GM21367 (cell line): ENCODE data around the gene CYP4A11.
"Not testable (repeated sequence)": the region's sequence is repeated elsewhere in the genome, so short reads cannot be mapped to it uniquely, and the experiment has no call there.

Source experiments
- ATAC-seq: cut with Tn5 transposase; IDR thresholded peaks from one replicate; pipeline ENCODE4 v1.9.1; 2021; ENCODE audit not compliant: unreplicated experiment

CYP4A11 gene

GRCh38 chr1:46941135-46941694, at the start of gene CYP4A11:
Gene CYP4A11, minus strand, starts transcription at chr1:46941476. Its CDS starts 43 bp downstream, at chr1:46941433.
- no peak for ATAC-seq

DNA sequence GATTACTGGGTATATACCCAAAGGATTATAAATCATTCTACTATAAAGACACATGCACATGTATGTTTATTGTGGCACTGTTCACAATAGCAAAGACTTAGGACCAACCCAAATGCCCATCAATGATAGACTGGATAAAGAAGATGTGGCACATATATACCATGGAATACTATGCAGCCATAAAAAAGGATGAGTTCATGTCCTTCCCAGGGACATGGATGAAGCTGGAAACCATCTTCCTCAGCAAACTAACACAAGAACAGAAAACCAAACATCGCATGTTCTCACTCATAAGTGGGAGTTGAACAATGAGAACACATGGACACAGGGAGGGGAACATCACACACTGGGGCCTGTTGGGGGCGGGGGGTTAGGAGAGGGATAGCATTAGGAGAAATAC, 49.3 kb upstream of the CYP4A11 start:
- not testable (repeated sequence) for ATAC-seq

GRCh38 chr1:46983830-46984586, 42.7 kb upstream of the CYP4A11 start:
- no peak for ATAC-seq

- no peak for ATAC-seq
These were observed 42.0 kb upstream of the CYP4A11 start for GRCh38 chr1:46983166-46983829.

- no peak for ATAC-seq
These were observed 27.8 kb upstream of the CYP4A11 start for GRCh38 chr1:46969014-46969619.

GRCh38 chr1:46962272-46962671, 21.0 kb upstream of the CYP4A11 start:
- ATAC-seq: not testable (repeated sequence)

DNA sequence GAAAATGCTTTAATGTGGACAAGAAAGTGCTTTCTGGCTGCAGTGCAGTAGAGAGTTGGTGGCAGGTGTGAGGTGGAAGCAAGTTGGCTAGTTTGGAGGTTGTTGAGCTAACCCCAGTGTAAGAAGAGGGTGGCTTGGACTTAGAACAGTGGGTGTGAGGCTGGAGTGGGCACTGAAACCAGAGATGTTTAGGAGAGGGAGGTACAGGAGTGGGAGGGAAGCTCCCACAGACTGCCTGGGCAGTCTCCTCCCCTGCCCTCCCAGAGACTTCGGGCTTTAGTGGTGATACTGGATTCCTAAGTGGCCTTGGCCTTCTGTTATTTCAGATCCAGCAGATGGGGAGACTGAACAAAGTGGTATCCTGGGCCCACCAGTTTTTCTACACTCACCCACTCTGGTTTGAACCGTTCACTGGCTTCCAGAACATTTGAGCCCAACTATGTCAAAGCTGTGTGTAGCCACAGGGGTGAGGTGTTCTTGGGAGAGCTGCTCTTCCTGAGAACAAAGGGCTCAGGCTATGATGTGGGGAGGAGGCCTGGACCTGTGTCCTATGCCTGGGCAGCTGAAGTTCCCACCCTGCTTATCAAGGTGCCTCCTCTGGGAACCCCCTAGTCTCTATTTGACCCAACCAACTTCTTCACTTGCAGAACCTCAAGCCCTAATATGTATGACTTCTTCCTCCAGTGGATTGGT, 19.9 kb upstream of the CYP4A11 start:
- ATAC-seq: no peak

- ATAC-seq: no peak
These were observed 19.0 kb upstream of the CYP4A11 start for GRCh38 chr1:46960250-46960649.

- ATAC-seq: not testable (repeated sequence)
These were observed 13.8 kb upstream of the CYP4A11 start for GRCh38 chr1:46955116-46955515.

DNA sequence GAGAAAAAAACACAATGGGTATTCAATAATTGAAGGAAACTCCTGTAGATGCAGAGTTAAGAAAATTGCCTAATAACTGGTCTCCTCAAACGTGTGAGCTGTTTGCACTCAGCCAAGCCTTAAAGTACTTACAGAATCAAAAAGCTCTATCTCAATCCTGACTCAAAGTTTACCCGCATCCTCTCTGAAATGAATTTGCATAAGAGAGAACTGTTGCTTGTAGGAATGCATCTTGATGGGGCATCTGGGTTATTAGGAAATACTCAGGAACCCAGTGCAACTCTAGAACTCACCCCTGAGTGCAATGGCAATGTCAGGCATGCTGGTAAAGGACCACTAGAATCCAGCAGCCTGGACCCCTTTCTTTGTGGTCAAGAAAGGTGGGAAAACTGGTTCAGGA, 12.6 kb upstream of the CYP4A11 start:
- ATAC-seq: not testable (repeated sequence)

- not testable (repeated sequence) for ATAC-seq
These were observed 8.1 kb upstream of the CYP4A11 start for GRCh38 chr1:46949417-46949666.

DNA sequence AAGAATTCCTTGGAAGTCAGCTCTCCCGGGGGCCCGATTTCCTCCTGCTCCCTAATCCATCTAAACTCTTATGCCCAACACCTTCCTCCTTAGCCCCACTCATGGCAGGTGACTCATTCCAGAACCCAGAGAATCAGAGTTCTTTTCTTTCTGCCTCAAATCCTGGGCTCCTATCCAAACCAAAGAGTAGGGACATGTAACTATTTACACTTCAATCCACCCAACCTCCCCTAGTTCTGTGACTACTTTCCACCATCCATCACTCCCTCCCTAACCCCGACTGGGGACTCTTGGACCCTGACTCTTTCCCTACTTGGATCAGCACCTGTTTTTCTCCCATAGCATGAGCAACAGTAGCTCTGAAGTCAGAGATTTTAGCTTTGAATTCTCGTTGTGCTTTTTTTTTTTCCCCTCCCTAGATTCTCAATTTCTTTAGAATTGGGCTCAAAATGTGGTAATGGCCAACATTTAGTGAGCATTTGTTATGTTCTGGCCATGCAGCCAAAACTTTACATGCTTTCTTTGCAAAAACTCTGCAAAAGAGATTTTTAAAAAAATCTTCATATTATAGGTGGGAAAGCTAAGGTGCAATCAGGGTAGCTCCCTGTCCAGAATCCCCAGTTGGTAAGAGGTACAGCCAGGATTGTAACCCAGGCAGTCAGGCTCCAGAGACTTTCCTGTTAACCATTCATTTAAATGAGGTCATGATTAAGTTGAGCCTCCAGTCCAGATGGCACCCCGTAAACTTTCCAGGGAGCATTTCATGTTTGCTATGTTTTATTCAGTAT, 7.5 kb upstream of the CYP4A11 start:
- no peak for ATAC-seq

GRCh38 chr1:46947706-46948105, 6.4 kb upstream of the CYP4A11 start:
- ATAC-seq: not testable (repeated sequence)

- no peak for ATAC-seq
These were observed 810 bp upstream of the CYP4A11 start for GRCh38 chr1:46942086-46942485.

- ATAC-seq: no peak
These were observed 969 bp downstream of the CYP4A11 start for GRCh38 chr1:46940307-46940706.

GRCh38 chr1:46937270-46937669, 4.0 kb downstream of the CYP4A11 start:
- ATAC-seq: no peak

GRCh38 chr1:46936788-46937187, 4.5 kb downstream of the CYP4A11 start:
- ATAC-seq: no peak

DNA sequence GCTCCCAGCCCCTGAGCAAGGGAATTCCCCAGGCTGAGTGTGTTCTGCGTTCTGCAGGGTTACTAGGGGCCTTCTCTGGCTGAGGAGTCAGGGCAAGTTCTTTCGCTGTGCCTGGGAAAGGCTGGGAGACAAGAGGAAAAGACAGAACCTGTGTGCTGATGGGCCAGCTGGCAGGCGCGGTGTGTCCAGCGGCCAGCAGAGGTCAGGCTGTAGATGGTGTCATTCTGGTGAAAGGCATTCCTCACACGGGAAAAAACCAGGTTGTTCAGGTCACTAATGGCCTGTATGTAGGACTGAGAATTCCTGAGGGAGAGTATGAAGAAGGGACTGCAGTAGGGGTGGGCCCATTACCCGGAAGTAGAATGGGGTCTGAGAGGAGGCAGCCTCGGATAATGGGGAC, 6.4 kb downstream of the CYP4A11 start:
- ATAC-seq: not testable (repeated sequence)

DNA sequence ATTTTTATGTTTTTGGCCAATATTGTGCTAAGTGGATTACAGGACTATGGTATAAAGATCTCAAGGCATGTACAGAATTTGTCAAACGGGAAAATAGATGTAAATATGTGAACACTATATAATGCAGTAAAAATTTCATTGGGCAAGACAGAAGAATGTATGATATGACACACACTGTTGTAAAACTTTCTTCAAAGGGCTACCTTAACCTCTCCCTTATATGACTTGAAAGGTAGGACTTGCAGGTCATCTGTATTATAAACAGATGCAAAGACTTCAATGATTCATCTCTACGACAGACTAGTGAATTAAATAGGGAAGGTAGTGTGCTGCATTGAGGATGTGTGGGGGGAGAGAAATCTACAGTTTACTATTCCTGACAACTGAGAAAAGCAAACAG, 9.3 kb downstream of the CYP4A11 start:
- ATAC-seq: not testable (repeated sequence)

GRCh38 chr1:46931151-46931550, 10.1 kb downstream of the CYP4A11 start:
- no peak for ATAC-seq
